ENCODE measurements around the gene PPP1R9A.

DNA sequence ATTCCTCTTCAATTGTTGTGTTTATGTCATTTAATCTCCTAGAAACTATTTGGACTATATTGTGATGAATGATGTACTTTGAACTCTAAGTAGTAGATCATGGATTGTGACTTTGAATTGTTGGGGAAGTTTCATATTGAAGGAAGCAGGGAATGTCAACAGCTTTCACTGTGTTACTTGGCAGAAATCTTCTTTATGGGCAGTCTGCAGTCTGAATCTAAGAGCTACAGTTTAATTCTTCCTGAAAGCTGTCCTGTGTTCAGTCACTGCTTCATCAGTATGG lies 91.6 kb downstream of the PPP1R9A start:
- TF ChIP-seq CSRNP3 (CRISPR knock-in tag; IDR thresholded peaks at IDR 0.05) (no peak), GLIS3 (CRISPR knock-in tag; IDR thresholded peaks at IDR 0.05) (no peak), CREB5 (CRISPR knock-in tag; IDR thresholded peaks at IDR 0.05; ENCODE audit: low read depth) (no peak), POU6F1 (CRISPR knock-in tag; IDR thresholded peaks at IDR 0.05; ENCODE audit: borderline replicate concordance, low read depth) (no peak), PPARA (CRISPR knock-in tag; IDR thresholded peaks at IDR 0.05; ENCODE audit: borderline replicate concordance) (no peak), TCF4 (CRISPR knock-in tag; IDR thresholded peaks at IDR 0.05; ENCODE audit: borderline replicate concordance) (no peak), RARB (CRISPR knock-in tag; IDR thresholded peaks at IDR 0.05) (no peak), BACH2 (CRISPR knock-in tag; IDR thresholded peaks at IDR 0.05; ENCODE audit: borderline replicate concordance) (no peak), OSR1 (CRISPR knock-in tag; IDR thresholded peaks at IDR 0.05) (no peak), ZNF8 (CRISPR knock-in tag; IDR thresholded peaks at IDR 0.05) (no peak)

All from SK-N-SH treated with all-trans-retinoic acid at 6 μM for 48 hours (cell line).